H1 (cell line): ENCODE results near the gene WNT9A. TPM values are rescaled to one million over a fixed set of nuclear protein-coding genes. Genes with fewer than 3 reads are reported as not detected.

ENCODE experiments used
- CTCF ChIA-PET: fragments of 300-600 bp; sonication (Branson Sonifier 250); formaldehyde crosslinking; loops from one replicate; lab custom pipeline; 2021; ENCODE audit not compliant: partially characterized antibody; lab: Charles Lee
- POLR2A ChIA-PET: fragments of 300-600 bp; sonication (Branson Sonifier 250); formaldehyde crosslinking; loops from one replicate; lab custom pipeline; 2021; ENCODE audit warnings: inconsistent platforms; ENCODE audit not compliant: partially characterized antibody; lab: Charles Lee
- DNase-seq, 2 experiments: peaks; one replicate each; pipeline versions ENCODE4 v3.0.0 to v3.0.0-alpha.2; 2010 to 2022; ENCODE audit warnings: low spot score in 2 of 2, low read depth in 1 of 2, mixed read lengths in 1 of 2
- FAIRE-seq: peaks from 2 replicates; lab custom pipeline; 2011; peaks lifted over from hg19 to GRCh38; lab: Jason Lieb, UNC
- H2AFZ ChIP-seq: 2 replicates; pipeline ENCODE4 v1.8.1; 2012; ENCODE audit warnings: low read length, inconsistent platforms
- H2AK5ac ChIP-seq: 2 replicates; pipeline ENCODE4 v1.6.1; 2013; ENCODE audit warnings: low read depth, low read length
- H2BK120ac ChIP-seq: replicated peaks from 2 replicates; pipeline ENCODE3; 2013; ENCODE audit warnings: low read depth, low read length, inconsistent platforms
- H2BK12ac ChIP-seq: 2 replicates; pipeline ENCODE4 v1.6.1; 2013; ENCODE audit warnings: low read depth, low read length
- H2BK15ac ChIP-seq: 2 replicates; pipeline ENCODE4 v1.6.1; 2013; ENCODE audit warnings: low read length
- H2BK20ac ChIP-seq: 2 replicates; pipeline ENCODE4 v1.6.1; 2013; ENCODE audit warnings: low read length
- H2BK5ac ChIP-seq: 2 replicates; pipeline ENCODE4 v1.6.1; 2013; ENCODE audit warnings: low read depth, low read length
- H3K14ac ChIP-seq: 2 replicates; pipeline ENCODE4 v1.6.1; 2013; ENCODE audit warnings: inconsistent platforms; ENCODE audit not compliant: insufficient read length
- H3K18ac ChIP-seq: 2 replicates; pipeline ENCODE4 v1.6.1; 2013; ENCODE audit warnings: low read length; ENCODE audit errors: extremely low read depth
- H3K23ac ChIP-seq: 2 replicates; pipeline ENCODE4 v1.6.1; 2013; ENCODE audit warnings: inconsistent platforms; ENCODE audit not compliant: insufficient read length
- H3K23me2 ChIP-seq: 2 replicates; pipeline ENCODE4 v1.6.1; 2013; ENCODE audit warnings: low read depth, low read length
- H3K27ac ChIP-seq: 2 replicates; pipeline ENCODE4 v1.6.1; 2011; ENCODE audit warnings: low read depth, low read length, inconsistent platforms
- H3K27me3 ChIP-seq, 4 experiments: replicated peaks in 1 of 4; 1 replicate in 1 of 4; 2 replicates in 3 of 4; pipeline versions ENCODE4 v1.6.1 to v1.8.1; 2011 to 2013; ENCODE audit warnings: low read length in 3 of 4, mild to moderate bottlenecking in 3 of 4, inconsistent platforms in 2 of 4, mixed read lengths in 2 of 4, moderate library complexity in 1 of 4; ENCODE audit not compliant: control insufficient read depth in 3 of 4, insufficient read depth in 3 of 4; ENCODE audit errors: extremely low read depth in 1 of 4
- H3K36me3 ChIP-seq, 4 experiments: 2 replicates each; pipeline versions ENCODE4 v1.6.1 to v1.8.1; 2011 to 2013; ENCODE audit warnings: mild to moderate bottlenecking in 4 of 4, low read length in 3 of 4, moderate library complexity in 2 of 4, control low read depth in 1 of 4, inconsistent platforms in 1 of 4; ENCODE audit not compliant: insufficient read depth in 4 of 4, control insufficient read depth in 2 of 4
- H3K4ac ChIP-seq: replicated peaks from 2 replicates; pipeline ENCODE3; 2013; ENCODE audit warnings: low read length, low read depth, mixed read lengths, inconsistent platforms; ENCODE audit not compliant: insufficient read length
- H3K4me1 ChIP-seq, 4 experiments: replicated peaks in 1 of 4; 1 replicate in 1 of 4; 2 replicates in 3 of 4; pipeline versions ENCODE4 v1.6.1 to v1.8.1; 2011 to 2013; ENCODE audit warnings: low read length in 3 of 4, inconsistent platforms in 2 of 4, mixed read lengths in 1 of 4; ENCODE audit not compliant: insufficient read depth in 4 of 4, control insufficient read depth in 3 of 4
- H3K4me2 ChIP-seq, 2 experiments: 2 replicates each; pipeline versions ENCODE4 v1.6.1 to v1.8.1; 2011 to 2013; ENCODE audit warnings: low read depth in 2 of 2, low read length in 2 of 2, control low read depth in 1 of 2, inconsistent platforms in 1 of 2, mild to moderate bottlenecking in 1 of 2; ENCODE audit not compliant: insufficient read depth in 1 of 2
- H3K4me3 ChIP-seq, 4 experiments: fragments of 200-600, 300-600 bp in 1 of 4; sonication (generic), shearing (Covaris generic), sonication (Bioruptor Twin) in 1 of 4; 2 replicates each; pipeline versions ENCODE4 v1.5.1 to v1.8.1; 2011 to 2016; ENCODE audit warnings: low read length in 4 of 4, low read depth in 3 of 4, control low read depth in 2 of 4, inconsistent platforms in 2 of 4, mild to moderate bottlenecking in 2 of 4, mixed read lengths in 1 of 4, moderate library complexity in 1 of 4; ENCODE audit not compliant: insufficient read depth in 2 of 4; ENCODE audit errors: extremely low read depth in 1 of 4
- H3K56ac ChIP-seq: replicated peaks from 2 replicates; pipeline ENCODE3; 2013; ENCODE audit warnings: low read depth, mild to moderate bottlenecking, mixed read lengths, low read length, inconsistent platforms; ENCODE audit not compliant: insufficient read length
- H3K79me1 ChIP-seq: 2 replicates; pipeline ENCODE4 v1.6.1; 2013; ENCODE audit warnings: low read depth, low read length, control low read depth
- H3K79me2 ChIP-seq, 2 experiments: 2 replicates each; pipeline versions ENCODE4 v1.6.1 to v1.8.1; 2012 to 2013; ENCODE audit warnings: low read length in 2 of 2, mild to moderate bottlenecking in 2 of 2, inconsistent platforms in 1 of 2; ENCODE audit not compliant: insufficient read depth in 2 of 2, control insufficient read depth in 1 of 2
- H3K9ac ChIP-seq, 4 experiments: replicated peaks in 1 of 4; 1 replicate in 1 of 4; 2 replicates in 3 of 4; pipeline versions ENCODE4 v1.6.1 to v1.8.1; 2011 to 2013; ENCODE audit warnings: low read depth in 3 of 4, low read length in 3 of 4, control low read depth in 2 of 4, mild to moderate bottlenecking in 2 of 4, moderate library complexity in 2 of 4, inconsistent platforms in 1 of 4; ENCODE audit errors: extremely low read depth in 1 of 4
- H3K9me3 ChIP-seq, 2 experiments: 2 replicates each; pipeline versions ENCODE4 v1.6.1 to v1.8.1; 2012 to 2013; ENCODE audit warnings: mild to moderate bottlenecking in 2 of 2, moderate library complexity in 2 of 2, control low read depth in 1 of 2, inconsistent platforms in 1 of 2, low read depth in 1 of 2, low read length in 1 of 2, mixed read lengths in 1 of 2; ENCODE audit not compliant: insufficient read depth in 2 of 2
- H4K20me1 ChIP-seq, 2 experiments: replicated peaks in 1 of 2; 2 replicates each; pipeline versions ENCODE3 to v1.8.1; 2011 to 2013; ENCODE audit warnings: inconsistent platforms in 2 of 2, low read length in 2 of 2, mild to moderate bottlenecking in 1 of 2; ENCODE audit not compliant: insufficient read depth in 2 of 2, control insufficient read depth in 1 of 2
- H4K5ac ChIP-seq: 2 replicates; pipeline ENCODE4 v1.6.1; 2013; ENCODE audit warnings: low read length, low read depth, mixed read lengths, inconsistent platforms; ENCODE audit not compliant: insufficient read length
- H4K8ac ChIP-seq: 2 replicates; pipeline ENCODE4 v1.8.0; 2013; ENCODE audit warnings: mild to moderate bottlenecking, moderate library complexity, low read length, inconsistent platforms; ENCODE audit not compliant: insufficient read depth; ENCODE audit errors: extremely low read depth
- H4K91ac ChIP-seq: replicated peaks from 2 replicates; pipeline ENCODE3; 2013; ENCODE audit warnings: low read length, mixed read lengths, inconsistent platforms; ENCODE audit not compliant: insufficient read length
- BCL11A ChIP-seq, 2 experiments: IDR thresholded peaks; one replicate each; pipeline ENCODE4 v1.6.1; 2011; ENCODE audit warnings: low read depth in 2 of 2, low read length in 2 of 2, mild to moderate bottlenecking in 2 of 2
- HDAC6 ChIP-seq: IDR thresholded peaks from one replicate; pipeline ENCODE4 v1.7.1; 2012; ENCODE audit warnings: low read depth, mild to moderate bottlenecking, inconsistent platforms, low read length, moderate library complexity
- MAFK ChIP-seq: IDR thresholded peaks from 2 replicates; pipeline ENCODE4 v1.6.1; 2012; ENCODE audit warnings: low read depth, mild to moderate bottlenecking, improper control_type of control experiment, low read length
- MAX ChIP-seq: IDR thresholded peaks from 2 replicates; pipeline ENCODE4 v1.6.1; 2012; ENCODE audit warnings: inconsistent platforms
- RBBP5 ChIP-seq: IDR thresholded peaks from 2 replicates; pipeline ENCODE4 v1.7.1; 2012; ENCODE audit warnings: low read depth, mild to moderate bottlenecking, inconsistent platforms, low read length, moderate library complexity, borderline replicate concordance
- RNF2 ChIP-seq: fragments of 200-900, 300-1000 bp; sonication (generic); IDR thresholded peaks from 2 replicates; pipeline ENCODE4 v1.7.1; 2016; ENCODE audit warnings: borderline replicate concordance, low read depth, mild to moderate bottlenecking, antibody characterized with exemption, low read length; ENCODE audit not compliant: poor library complexity, severe bottlenecking; ENCODE audit errors: missing control alignments
- SP1 ChIP-seq: IDR thresholded peaks from 2 replicates; pipeline ENCODE4 v1.6.1; 2011; ENCODE audit warnings: low read depth, low read length
- SRF ChIP-seq: IDR thresholded peaks from 2 replicates; pipeline ENCODE4 v1.6.1; 2011; ENCODE audit warnings: mild to moderate bottlenecking, low read depth, low read length, moderate library complexity
- WGBS, 2 experiments: shearing (Covaris generic) in 1 of 2; methylation state at CpG; one replicate each; pipeline versions ENCODE4 v1.1.6 to v1.1.7; 2013 to 2015; ENCODE audit warnings: low lambda C conversion rate in 2 of 2, mixed read lengths in 2 of 2, inconsistent platforms in 1 of 2, low coverage in 1 of 2, missing lambda C conversion rate in 1 of 2; ENCODE audit not compliant: insufficient replicate concordance in 2 of 2, insufficient coverage in 1 of 2, insufficient read length in 1 of 2; ENCODE audit errors: extremely low coverage in 1 of 2, missing lambda C conversion rate in 1 of 2; 5-methylcytosine and 5-hydroxymethylcytosine counted together
- polyA plus RNA-seq, 7 experiments: library from polyadenylated mRNA; depleted of rRNA in 3 of 7; stranded (reverse) in 5 of 7; unstranded in 2 of 7; fragments of >200 nt in 5 of 7; fragments of 200-250 nt in 2 of 7; gene quantifications; 1 replicate in 5 of 7; 2 replicates in 1 of 7; 4 replicates in 1 of 7; pipeline versions ENCODE4 v1.2.1 to v1.2.3, GENCODE V29; 2011 to 2013; ENCODE audit warnings: missing spikeins in 2 of 7, mixed read lengths in 2 of 7
- total RNA-seq: library from RNA; stranded (reverse); fragmentation: NEBNext Ultra II Directional; extraction: Animal tissue kit (Norgen Biotek cat#: 25700); gene quantifications from 2 replicates; pipeline ENCODE4 v1.2.1, GENCODE V29; 2021

WNT9A gene
- total and polyA plus RNA-seq, 2 of the 8 experiments (the other 6 are each of a cell fraction or from before 2014, with no cell fraction given): 1.1 to 1.5 TPM

- H3K9ac ChIP-seq: no peak overlapping the region
- peak overlapping the region; percentile 62; the same call in 1 of the 2 replicates for H2BK12ac ChIP-seq
- no peak overlapping the region for H4K91ac ChIP-seq
- no peak overlapping the region for H4K5ac ChIP-seq
- H2BK20ac ChIP-seq: 0 out of 2 replicates have a peak overlapping the region, but pooled peaks have one; percentile 55
- no peaks in the 10 kb centered on the region for H4K20me1 ChIP-seq
- 91% methylated on average over 27 of the region's 27 CpGs; no CpG with 5 or more reads in 1 of the 2 experiments for WGBS, 2 experiments
- H2AK5ac ChIP-seq: 0 out of 2 replicates have a peak overlapping the region, but pooled peaks have one; percentile 16
- no peak overlapping the region for H2BK120ac ChIP-seq
- no peak overlapping the region for H3K4me2 ChIP-seq
- H3K9me3 ChIP-seq: no peaks in the 10 kb centered on the region
- H3K79me2 ChIP-seq: no peaks in the 10 kb centered on the region
- no peak overlapping the region for H3K56ac ChIP-seq
- no peak overlapping the region for H2BK5ac ChIP-seq
- no peak overlapping the region; the same call in 1 of the 2 replicates for H4K8ac ChIP-seq
- H3K79me1 ChIP-seq: no peaks in the 10 kb centered on the region
- H3K18ac ChIP-seq: no peak overlapping the region
- H3K4ac ChIP-seq: no peak overlapping the region
- no peaks in the 10 kb centered on the region for H3K27me3 ChIP-seq
- H2AFZ ChIP-seq: no peak overlapping the region
- H3K14ac ChIP-seq: no peak overlapping the region
- no peak overlapping the region for H3K23ac ChIP-seq
- FAIRE-seq (no peak), DNase-seq (peak in 1 of 2 experiments; percentile 38)
- ChIA-PET CTCF (no interaction called here), POLR2A (no interaction called here)
- no peaks in the 10 kb centered on the region for H3K23me2 ChIP-seq
- no peak overlapping the region for H3K27ac ChIP-seq
- no peaks in the 10 kb centered on the region for H3K36me3 ChIP-seq
- H2BK15ac ChIP-seq: no peak overlapping the region
- no peak overlapping the region for H3K4me3 ChIP-seq
- H3K4me1 ChIP-seq: peaks cover 0 to 16% (median 2%) of the 10 kb centered on the region in 4 experiments; a peak in 4 of 7 replicates
- no peak for TF ChIP-seq SP1
- no peak for TF ChIP-seq MAX
- no peak for TF ChIP-seq RNF2
- no peak for TF ChIP-seq SRF
- no peak for TF ChIP-seq MAFK
- no peak for TF ChIP-seq RBBP5
- no peak for TF ChIP-seq BCL11A (IDR thresholded peaks at IDR 0.05; ENCODE audit: low read depth in 2 of 2, low read length in 2 of 2)
- no peak for TF ChIP-seq HDAC6
These were observed 53.6 kb downstream of the WNT9A start for GRCh38 chr1:227893949-227894721.
